ENCODE results near the gene RALGAPA1.

Gene RALGAPA1

GRCh38 chr14:35533357-35534207 is 275.5 kb downstream of the RALGAPA1 start, which contains the start of gene INSM2:
Gene INSM2 (plus strand): TSS chr14:35534164. CDS start chr14:35534253, 89 bp downstream.
- peak; percentile 88 for DNase-seq

GRCh38 chr14:35532783-35533356 is 276.2 kb downstream of the RALGAPA1 start:
- DNase-seq: no peak

- DNase-seq: no peak
These were observed 276.9 kb downstream of the RALGAPA1 start for GRCh38 chr14:35531960-35532747.

GRCh38 chr14:35526962-35527361 is 282.1 kb downstream of the RALGAPA1 start:
- no peak for DNase-seq

- no peak for DNase-seq
These were observed 283.4 kb downstream of the RALGAPA1 start for GRCh38 chr14:35525695-35526094.

- no peak for DNase-seq
These were observed 289.1 kb downstream of the RALGAPA1 start for GRCh38 chr14:35519986-35520385.

- no peak for DNase-seq
These were observed 293.2 kb downstream of the RALGAPA1 start for GRCh38 chr14:35515916-35516315.

- DNase-seq: no peak
These were observed 296.3 kb downstream of the RALGAPA1 start for GRCh38 chr14:35512765-35513164.

GRCh38 chr14:35509846-35510245 is 299.2 kb downstream of the RALGAPA1 start:
- no peak for DNase-seq

GRCh38 chr14:35506927-35507326 is 302.2 kb downstream of the RALGAPA1 start:
- no peak for DNase-seq

GRCh38 chr14:35506461-35506860 is 302.6 kb downstream of the RALGAPA1 start:
- DNase-seq: no peak

- no peak for DNase-seq
These were observed 304.8 kb downstream of the RALGAPA1 start for GRCh38 chr14:35504260-35504659.

- DNase-seq: no peak
These were observed 305.4 kb downstream of the RALGAPA1 start for GRCh38 chr14:35503646-35504045.

GRCh38 chr14:35499180-35499579 is 309.9 kb downstream of the RALGAPA1 start:
- DNase-seq: no peak

- DNase-seq: no peak
These were observed 313.8 kb downstream of the RALGAPA1 start for GRCh38 chr14:35495278-35495677.

GRCh38 chr14:35492569-35493014 is 316.5 kb downstream of the RALGAPA1 start:
- DNase-seq: no peak
